ENCODE results near the gene MME. TPM values are rescaled to one million over a fixed set of nuclear protein-coding genes. Genes with fewer than 3 reads are reported as not detected.

Gene MME
- total RNA-seq, 4 donors from 2014 or later, result 0.27 to 6.2 (median 3.8) TPM

GRCh38 chr3:155070316-155070715 is 9.8 kb upstream of the MME start:
- Histone ChIP-seq H3K27ac (no peak overlapping the region), H3K4me3 (no peak overlapping the region), H3K4me1 (no peaks in the 10 kb centered on the region), H3K36me3 (no peaks in the 10 kb centered on the region), H3K27me3 (no peaks in the 10 kb centered on the region), H3K9me3 (peaks cover 0 to 4% (median 0%) of the 10 kb centered on the region in 3 donors)
- DNase-seq, result no peak
- TF ChIP-seq, protein P1, sequence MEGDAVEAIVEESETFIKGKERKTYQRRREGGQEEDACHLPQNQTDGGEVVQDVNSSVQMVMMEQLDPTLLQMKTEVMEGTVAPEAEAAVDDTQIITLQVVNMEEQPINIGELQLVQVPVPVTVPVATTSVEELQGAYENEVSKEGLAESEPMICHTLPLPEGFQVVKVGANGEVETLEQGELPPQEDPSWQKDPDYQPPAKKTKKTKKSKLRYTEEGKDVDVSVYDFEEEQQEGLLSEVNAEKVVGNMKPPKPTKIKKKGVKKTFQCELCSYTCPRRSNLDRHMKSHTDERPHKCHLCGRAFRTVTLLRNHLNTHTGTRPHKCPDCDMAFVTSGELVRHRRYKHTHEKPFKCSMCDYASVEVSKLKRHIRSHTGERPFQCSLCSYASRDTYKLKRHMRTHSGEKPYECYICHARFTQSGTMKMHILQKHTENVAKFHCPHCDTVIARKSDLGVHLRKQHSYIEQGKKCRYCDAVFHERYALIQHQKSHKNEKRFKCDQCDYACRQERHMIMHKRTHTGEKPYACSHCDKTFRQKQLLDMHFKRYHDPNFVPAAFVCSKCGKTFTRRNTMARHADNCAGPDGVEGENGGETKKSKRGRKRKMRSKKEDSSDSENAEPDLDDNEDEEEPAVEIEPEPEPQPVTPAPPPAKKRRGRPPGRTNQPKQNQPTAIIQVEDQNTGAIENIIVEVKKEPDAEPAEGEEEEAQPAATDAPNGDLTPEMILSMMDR (IDR thresholded peaks at IDR 0.05), result no peak
- TF ChIP-seq POLR2A (IDR thresholded peaks at IDR 0.05), result no peak
- 45 to 50% methylated on average over 2 of the region's 2 CpGs for WGBS, 2 donors
- intact Hi-C loops (cut with DNase I), result no loop called here

GRCh38 chr3:155070932-155071387 is 9.2 kb upstream of the MME start:
- no peak for DNase-seq
- WGBS, 2 donors, result 58 to 73% methylated on average over 8 of the region's 8 CpGs
- Histone ChIP-seq H3K9me3 (peaks cover 0 to 4% (median 0%) of the 10 kb centered on the region in 3 donors), H3K4me3 (no peak overlapping the region), H3K27ac (no peak overlapping the region), H3K27me3 (no peaks in the 10 kb centered on the region), H3K36me3 (no peaks in the 10 kb centered on the region), H3K4me1 (no peaks in the 10 kb centered on the region)
- no peak for TF ChIP-seq POLR2A (IDR thresholded peaks at IDR 0.05)
- TF ChIP-seq, protein P1 (IDR thresholded peaks at IDR 0.05), result no peak
- intact Hi-C loops (cut with DNase I), result no loop called here

DNA sequence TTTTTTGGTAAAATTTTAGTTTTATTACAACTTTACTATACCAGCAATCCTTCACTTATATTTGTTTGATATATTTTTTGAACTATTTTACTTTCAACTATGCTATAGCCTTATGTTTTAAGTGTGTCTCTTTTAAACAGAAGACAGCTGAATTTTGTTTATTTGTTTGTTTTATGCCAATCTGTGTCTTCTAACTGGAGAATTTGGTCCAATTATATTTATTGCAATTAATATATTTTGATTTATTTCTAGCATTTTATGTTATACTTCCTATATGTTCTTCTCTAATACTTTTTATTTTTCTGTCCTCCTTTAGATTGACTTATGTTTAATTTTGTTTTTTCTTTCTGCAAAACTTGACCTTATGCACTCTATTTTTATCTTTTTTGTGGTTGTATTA is 4.9 kb upstream of the MME start:
- no peak overlapping the region for H3K4me3 ChIP-seq
- no peak for DNase-seq
- peaks cover 0 to 4% (median 0%) of the 10 kb centered on the region in 3 donors for H3K9me3 ChIP-seq
- intact Hi-C loops (cut with DNase I), result no loop called here
- peaks cover 2 to 16% (median 11%) of the 10 kb centered on the region in 3 donors for H3K4me1 ChIP-seq
- no peak overlapping the region for H3K27ac ChIP-seq
- TF ChIP-seq, protein P1 (IDR thresholded peaks at IDR 0.05), result no peak
- TF ChIP-seq POLR2A (IDR thresholded peaks at IDR 0.05), result no peak
- no peaks in the 10 kb centered on the region for H3K36me3 ChIP-seq
- H3K27me3 ChIP-seq, result peaks cover 0 to 26% (median 0%) of the 10 kb centered on the region in 4 donors

DNA sequence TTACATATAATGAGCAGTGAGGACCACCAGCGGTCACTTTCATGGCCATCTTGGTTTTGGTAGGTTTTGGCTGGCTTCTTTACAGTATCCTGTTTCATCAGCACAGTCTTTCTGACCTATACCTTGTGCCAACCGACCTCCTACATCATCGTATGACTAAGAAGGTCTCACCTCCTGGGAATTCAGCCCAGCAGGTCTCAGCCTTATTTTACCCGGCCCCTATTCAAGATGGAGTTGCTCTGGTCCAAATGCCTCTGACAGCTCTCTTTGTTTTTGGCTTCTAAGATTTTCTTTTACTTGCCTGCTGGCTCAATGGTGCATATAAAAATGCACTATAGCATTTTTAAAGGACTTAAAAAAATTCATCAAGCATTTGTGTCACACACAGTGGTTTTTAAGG is 3.2 kb upstream of the MME start:
- intact Hi-C loops (cut with DNase I), result no loop called here
- H3K36me3 ChIP-seq, result no peaks in the 10 kb centered on the region
- peaks cover 0 to 4% (median 0%) of the 10 kb centered on the region in 3 donors for H3K9me3 ChIP-seq
- H3K4me3 ChIP-seq, result no peak overlapping the region
- peaks cover 4 to 20% (median 11%) of the 10 kb centered on the region in 3 donors for H3K4me1 ChIP-seq
- no peak overlapping the region for H3K27ac ChIP-seq
- peaks cover 0 to 39% (median 0%) of the 10 kb centered on the region in 4 donors for H3K27me3 ChIP-seq
- no peak for TF ChIP-seq POLR2A (IDR thresholded peaks at IDR 0.05)
- TF ChIP-seq, protein P1 (IDR thresholded peaks at IDR 0.05), result no peak
- DNase-seq, result no peak
- 70 to 85% methylated on average over 4 of the region's 4 CpGs for WGBS, 2 donors

DNA sequence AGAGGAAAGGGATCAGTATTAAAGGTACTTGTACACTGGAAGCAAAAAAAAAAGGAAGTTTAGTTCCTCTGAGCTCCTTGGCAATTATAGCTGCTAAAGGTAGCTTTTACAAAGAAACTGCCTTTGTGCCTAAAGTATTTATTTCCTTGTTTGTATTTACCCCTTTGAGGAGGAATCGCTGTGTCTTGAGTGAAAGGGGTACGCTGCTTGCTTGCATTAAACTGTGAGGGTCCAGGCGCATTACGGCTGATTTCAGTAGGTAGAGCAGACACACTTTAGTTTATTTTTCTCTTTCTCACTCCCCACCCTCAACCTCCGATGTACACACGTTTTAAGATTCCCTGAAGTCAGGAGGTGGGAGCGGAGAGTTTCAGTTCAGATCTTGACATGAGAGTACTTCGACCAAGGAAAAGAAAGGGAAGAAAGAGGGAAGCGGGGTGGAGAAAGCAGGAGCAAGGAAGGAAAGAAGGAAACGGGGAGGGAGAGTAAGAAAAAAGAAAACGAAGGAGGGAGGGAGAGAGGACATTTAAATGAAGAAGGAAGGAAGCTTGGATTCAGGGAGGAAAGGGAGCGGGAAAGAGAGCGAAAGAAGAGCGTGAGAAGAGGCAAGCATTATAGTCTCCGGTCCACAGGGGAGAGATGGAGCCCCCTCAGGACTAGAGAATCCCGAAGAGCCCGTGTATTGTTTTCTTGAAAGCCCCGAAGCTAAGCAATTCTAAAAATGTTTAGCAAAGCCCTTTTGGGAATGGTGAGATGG is 1.2 kb upstream of the MME start:
- TF ChIP-seq POLR2A (IDR thresholded peaks at IDR 0.05), result no peak
- TF ChIP-seq, protein P1 (IDR thresholded peaks at IDR 0.05), result no peak
- no peaks in the 10 kb centered on the region for H3K36me3 ChIP-seq
- 7 to 9% methylated on average over 17 to 18 of the region's 18 CpGs for WGBS, 2 donors
- H3K27ac ChIP-seq, result no peak overlapping the region
- peaks cover 0 to 51% (median 0%) of the 10 kb centered on the region in 4 donors for H3K27me3 ChIP-seq
- no peak for DNase-seq
- H3K4me3 ChIP-seq, result peak overlapping the region in 3 of 4 donors; percentile 33 to 62 (median 48)
- H3K4me1 ChIP-seq, result peaks cover 4 to 20% (median 11%) of the 10 kb centered on the region in 3 donors
- intact Hi-C loops (cut with DNase I), result no loop called here
- H3K9me3 ChIP-seq, result peaks cover 0 to 4% (median 0%) of the 10 kb centered on the region in 3 donors
